IMR-90 (cell line): Measurements from ENCODE around the gene RARRES1. TPM values are rescaled to one million over a fixed set of nuclear protein-coding genes. Genes with fewer than 3 reads are reported as not detected.

ENCODE experiments used
- ATAC-seq: fragments of 200-7000 bp; cut with Tn5 transposase; 2 replicates; pipeline ENCODE4 v1.9.1; 2020; ENCODE audit warnings: low read depth, mild to moderate bottlenecking, moderate library complexity
- BruUV-seq: library from RNA; stranded (reverse); fragments of 400-500 nt; replicated peaks from 2 replicates; lab custom pipeline; 2021; lab: Mats Ljungman, UMichigan
- CTCF ChIA-PET: fragments of 300-600 bp; formaldehyde crosslinking; extraction: SDS; loops from one replicate; lab custom pipeline; 2021; ENCODE audit warnings: antibody characterized with exemption; lab: Yijun Ruan, JAX
- POLR2A ChIA-PET: fragments of 300-600 bp; sonication (Branson Sonifier 250); formaldehyde crosslinking; loops from one replicate; lab custom pipeline; 2022; ENCODE audit warnings: antibody characterized with exemption; ENCODE audit not compliant: unreplicated experiment; lab: Charles Lee
- DNase-seq: peaks from one replicate; pipeline ENCODE4 v3.0.0; 2013
- H2AFZ ChIP-seq: replicated peaks from 2 replicates; pipeline ENCODE3; 2013; ENCODE audit warnings: low read length, mild to moderate bottlenecking; ENCODE audit not compliant: poor library complexity
- H2AK5ac ChIP-seq: 2 replicates; pipeline ENCODE4 v1.6.1; 2013; ENCODE audit warnings: low read depth, low read length, inconsistent platforms
- H2AK9ac ChIP-seq: replicated peaks from 2 replicates; pipeline ENCODE3; 2013; ENCODE audit warnings: mild to moderate bottlenecking, low read depth, low read length, moderate library complexity; ENCODE audit not compliant: poor library complexity
- H2BK120ac ChIP-seq: 2 replicates; pipeline ENCODE4 v1.6.1; 2013; ENCODE audit warnings: low read depth, low read length, inconsistent platforms
- H2BK15ac ChIP-seq: 3 replicates; pipeline ENCODE4 v1.6.1; 2013; ENCODE audit warnings: low read depth, low read length, inconsistent platforms
- H2BK20ac ChIP-seq: 2 replicates; pipeline ENCODE4 v1.6.1; 2013; ENCODE audit warnings: low read depth, mild to moderate bottlenecking, inconsistent platforms, low read length, moderate library complexity
- H2BK5ac ChIP-seq: 2 replicates; pipeline ENCODE4 v1.6.1; 2013; ENCODE audit warnings: mild to moderate bottlenecking, low read depth, low read length, inconsistent platforms; ENCODE audit not compliant: poor library complexity, severe bottlenecking
- H3K14ac ChIP-seq: replicated peaks from 2 replicates; pipeline ENCODE4 v1.6.1; 2013; ENCODE audit warnings: low read depth, low read length, inconsistent platforms
- H3K18ac ChIP-seq: 2 replicates; pipeline ENCODE4 v1.6.1; 2013; ENCODE audit warnings: low read depth, low read length, control low read depth
- H3K23ac ChIP-seq: 2 replicates; pipeline ENCODE4 v1.6.1; 2013; ENCODE audit warnings: low read depth, low read length, inconsistent platforms
- H3K27ac ChIP-seq: 2 replicates; pipeline ENCODE4 v1.5.1; 2013; ENCODE audit warnings: mild to moderate bottlenecking, control low read depth, low read length; ENCODE audit not compliant: insufficient read depth
- H3K27me3 ChIP-seq: 2 replicates; pipeline ENCODE4 v1.6.1; 2013; ENCODE audit warnings: low read length; ENCODE audit not compliant: control insufficient read depth, insufficient read depth
- H3K36me3 ChIP-seq: 2 replicates; pipeline ENCODE4 v1.6.1; 2013; ENCODE audit warnings: low read length, mixed read lengths; ENCODE audit not compliant: control insufficient read depth, insufficient read depth
- H3K4ac ChIP-seq: 2 replicates; pipeline ENCODE4 v1.6.1; 2013; ENCODE audit warnings: low read depth, low read length, inconsistent platforms
- H3K4me1 ChIP-seq: 2 replicates; pipeline ENCODE4 v1.6.1; 2013; ENCODE audit warnings: low read length, mixed read lengths; ENCODE audit not compliant: control insufficient read depth, insufficient read depth
- H3K4me2 ChIP-seq: 2 replicates; pipeline ENCODE4 v1.6.1; 2013; ENCODE audit warnings: low read depth, mild to moderate bottlenecking, control low read depth, low read length, moderate library complexity
- H3K4me3 ChIP-seq: 2 replicates; pipeline ENCODE4 v1.5.1; 2013; ENCODE audit warnings: low read depth, mild to moderate bottlenecking, control low read depth, low read length, moderate library complexity; ENCODE audit not compliant: insufficient read depth
- H3K56ac ChIP-seq: 2 replicates; pipeline ENCODE4 v1.6.1; 2013; ENCODE audit warnings: low read length, inconsistent platforms; ENCODE audit not compliant: insufficient read depth; ENCODE audit errors: extremely low read depth
- H3K79me1 ChIP-seq, 2 experiments: 2 replicates each; pipeline ENCODE4 v1.6.1; 2013; ENCODE audit warnings: low read length in 2 of 2, inconsistent platforms in 1 of 2, low read depth in 1 of 2
- H3K9ac ChIP-seq: 2 replicates; pipeline ENCODE4 v1.6.1; 2013; ENCODE audit warnings: low read depth, low read length, control low read depth
- H3K9me1 ChIP-seq: 2 replicates; pipeline ENCODE4 v1.6.1; 2013; ENCODE audit warnings: low read length, inconsistent platforms; ENCODE audit not compliant: insufficient read depth
- H3K9me3 ChIP-seq: 2 replicates; pipeline ENCODE4 v1.6.1; 2013; ENCODE audit warnings: low read length; ENCODE audit not compliant: control insufficient read depth, insufficient read depth
- H4K20me1 ChIP-seq: 2 replicates; pipeline ENCODE4 v1.6.1; 2013; ENCODE audit warnings: low read length, inconsistent platforms; ENCODE audit not compliant: insufficient read depth
- H4K5ac ChIP-seq: 2 replicates; pipeline ENCODE4 v1.6.1; 2013; ENCODE audit warnings: mild to moderate bottlenecking, low read depth, low read length, control low read depth
- H4K8ac ChIP-seq, 2 experiments: 2 replicates each; pipeline ENCODE4 v1.6.1; 2013; ENCODE audit warnings: low read depth in 2 of 2, low read length in 2 of 2, control low read depth in 1 of 2, inconsistent platforms in 1 of 2
- H4K91ac ChIP-seq: 2 replicates; pipeline ENCODE4 v1.6.1; 2013; ENCODE audit warnings: low read depth, low read length, inconsistent platforms; ENCODE audit not compliant: insufficient read depth
- BHLHE40 ChIP-seq: fragments of 150-350 bp; IDR thresholded peaks from 2 replicates; pipeline ENCODE4 v1.6.1; 2016; ENCODE audit warnings: mild to moderate bottlenecking, low read depth, low read length
- CHD1 ChIP-seq: IDR thresholded peaks from 2 replicates; pipeline ENCODE4 v1.6.1; 2012; ENCODE audit warnings: low read depth, low read length, improper control_type of control experiment
- FOS ChIP-seq: fragments of 150-350 bp; IDR thresholded peaks from 2 replicates; pipeline ENCODE4 v1.6.1; 2016; ENCODE audit warnings: low read depth, low read length
- MAFK ChIP-seq: IDR thresholded peaks from 2 replicates; pipeline ENCODE4 v1.6.1; 2012; ENCODE audit warnings: low read depth, low read length, improper control_type of control experiment
- MAZ ChIP-seq: IDR thresholded peaks from 2 replicates; pipeline ENCODE4 v1.6.1; 2012; ENCODE audit warnings: low read depth, mild to moderate bottlenecking, low read length, improper control_type of control experiment, moderate library complexity, borderline replicate concordance
- POLR2A ChIP-seq: IDR thresholded peaks from 2 replicates; pipeline ENCODE4 v1.6.1; 2012; ENCODE audit warnings: mild to moderate bottlenecking, low read depth, low read length
- RFX5 ChIP-seq: IDR thresholded peaks from 2 replicates; pipeline ENCODE4 v1.8.0; 2012; ENCODE audit warnings: low read depth, mild to moderate bottlenecking, low read length, moderate library complexity
- SMC3 ChIP-seq: fragments of 150-350 bp; IDR thresholded peaks from 2 replicates; pipeline ENCODE4 v1.6.1; 2016; ENCODE audit warnings: low read depth, mild to moderate bottlenecking, antibody characterized with exemption, low read length, moderate library complexity
- WGBS, 2 experiments: methylation state at CpG; one replicate each; pipeline versions ENCODE4 v1.1.5 to v1.1.7; 2013; ENCODE audit warnings: missing lambda C conversion rate in 2 of 2; ENCODE audit not compliant: insufficient read length in 1 of 2; ENCODE audit errors: extremely low coverage in 2 of 2; 5-methylcytosine and 5-hydroxymethylcytosine counted together
- dilution Hi-C: fragments of 300-500 bp; cut with HindIII; formaldehyde crosslinking; loops from one replicate; pipeline ENCODE4 v1.14.3; 2018; ENCODE audit warnings: low sequenced_read_pairs; ENCODE audit not compliant: unreplicated experiment
- in situ Hi-C: fragments of 300-500 bp; cut with MboI; formaldehyde crosslinking; loops from 3 replicates; pipeline ENCODE4 v1.14.3; 2019; ENCODE audit warnings: low sequenced_read_pairs, inconsistent platforms, mixed read lengths
- intact Hi-C: fragments of 100-400 bp; cut with micrococcal nuclease; formaldehyde crosslinking; loops from 2 replicates; pipeline ENCODE4 v1.10.0; 2022
- polyA plus RNA-seq, 3 experiments: library from polyadenylated mRNA; depleted of rRNA; stranded (reverse); fragments of >200 nt; gene quantifications; 2 replicates each; pipeline ENCODE4 v1.2.3, GENCODE V29; 2012; ENCODE audit warnings: low replicate concordance in 1 of 3
- total RNA-seq: library from RNA; depleted of rRNA; stranded (reverse); fragments of >200 nt; gene quantifications from 2 replicates; pipeline ENCODE4 v1.2.3, GENCODE V29; 2012
- TF ChIP-seq, protein P1 (sequence below): conservative IDR thresholded peaks from 2 replicates; pipeline ENCODE4 v1.5.1; 2012; ENCODE audit warnings: mild to moderate bottlenecking, low read depth, low read length, improper control_type of control experiment
- TF ChIP-seq, protein P2 (sequence below): fragments of 150-350 bp; IDR thresholded peaks from 2 replicates; pipeline ENCODE4 v1.6.1; 2016; ENCODE audit warnings: low read depth, mild to moderate bottlenecking, low read length, moderate library complexity, borderline replicate concordance

Gene RARRES1
- total and polyA plus RNA-seq, 2 of the 4 experiments (the other 2 are of a cell fraction), result 0.90 to 3.0 TPM

DNA sequence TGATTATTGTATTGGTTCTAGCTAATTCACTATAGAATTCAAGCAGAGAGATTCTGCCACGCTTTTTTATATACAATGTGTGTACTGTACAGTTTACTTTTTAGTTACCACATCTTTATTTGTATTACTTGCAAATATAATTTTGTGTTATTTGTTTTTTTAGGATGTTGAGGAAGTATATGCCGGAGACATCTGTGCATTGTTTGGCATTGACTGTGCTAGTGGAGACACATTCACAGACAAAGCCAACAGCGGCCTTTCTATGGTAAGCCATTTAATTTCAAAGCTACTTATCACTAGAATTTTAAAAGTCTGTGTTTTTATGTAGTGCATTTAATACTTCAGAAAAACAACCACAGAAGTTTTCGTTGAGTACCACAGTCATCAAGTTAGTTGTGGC lies 71.5 kb downstream of the RARRES1 start:
- H4K5ac ChIP-seq, result no peak overlapping the region
- H3K27me3 ChIP-seq, result no peaks in the 10 kb centered on the region
- no peak overlapping the region for H2AK9ac ChIP-seq
- in situ Hi-C loops (loop anchor here (5.0 kb wide), 2 partner anchors 62 to 132 kb away; no protein-coding TSS in a partner anchor), dilution Hi-C loops (no loop called here), intact Hi-C loops (loop anchor here (10.0 kb wide), 1 partner anchor 594 kb away; no protein-coding TSS in a partner anchor)
- BruUV-seq, result no TSS peak
- peaks cover 6 to 8% of the 10 kb centered on the region in 2 experiments; a peak in 1 of 4 replicates for H3K79me1 ChIP-seq
- ChIA-PET CTCF (interaction anchor here (0.6 to 3.8 kb wide), 6 partner anchors 12 to 133 kb away, joined by 3 to 69 read pairs (median 7); partner anchors contain the start of genes GFM1 and LXN), POLR2A (no interaction called here)
- TF ChIP-seq MAFK (no peak), FOS (no peak), POLR2A (no peak), BHLHE40 (no peak), SMC3 (no peak), MAZ (no peak), RFX5 (no peak), CHD1 (no peak)
- TF ChIP-seq, protein P1, sequence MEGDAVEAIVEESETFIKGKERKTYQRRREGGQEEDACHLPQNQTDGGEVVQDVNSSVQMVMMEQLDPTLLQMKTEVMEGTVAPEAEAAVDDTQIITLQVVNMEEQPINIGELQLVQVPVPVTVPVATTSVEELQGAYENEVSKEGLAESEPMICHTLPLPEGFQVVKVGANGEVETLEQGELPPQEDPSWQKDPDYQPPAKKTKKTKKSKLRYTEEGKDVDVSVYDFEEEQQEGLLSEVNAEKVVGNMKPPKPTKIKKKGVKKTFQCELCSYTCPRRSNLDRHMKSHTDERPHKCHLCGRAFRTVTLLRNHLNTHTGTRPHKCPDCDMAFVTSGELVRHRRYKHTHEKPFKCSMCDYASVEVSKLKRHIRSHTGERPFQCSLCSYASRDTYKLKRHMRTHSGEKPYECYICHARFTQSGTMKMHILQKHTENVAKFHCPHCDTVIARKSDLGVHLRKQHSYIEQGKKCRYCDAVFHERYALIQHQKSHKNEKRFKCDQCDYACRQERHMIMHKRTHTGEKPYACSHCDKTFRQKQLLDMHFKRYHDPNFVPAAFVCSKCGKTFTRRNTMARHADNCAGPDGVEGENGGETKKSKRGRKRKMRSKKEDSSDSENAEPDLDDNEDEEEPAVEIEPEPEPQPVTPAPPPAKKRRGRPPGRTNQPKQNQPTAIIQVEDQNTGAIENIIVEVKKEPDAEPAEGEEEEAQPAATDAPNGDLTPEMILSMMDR, result no peak
- TF ChIP-seq, protein P2, sequence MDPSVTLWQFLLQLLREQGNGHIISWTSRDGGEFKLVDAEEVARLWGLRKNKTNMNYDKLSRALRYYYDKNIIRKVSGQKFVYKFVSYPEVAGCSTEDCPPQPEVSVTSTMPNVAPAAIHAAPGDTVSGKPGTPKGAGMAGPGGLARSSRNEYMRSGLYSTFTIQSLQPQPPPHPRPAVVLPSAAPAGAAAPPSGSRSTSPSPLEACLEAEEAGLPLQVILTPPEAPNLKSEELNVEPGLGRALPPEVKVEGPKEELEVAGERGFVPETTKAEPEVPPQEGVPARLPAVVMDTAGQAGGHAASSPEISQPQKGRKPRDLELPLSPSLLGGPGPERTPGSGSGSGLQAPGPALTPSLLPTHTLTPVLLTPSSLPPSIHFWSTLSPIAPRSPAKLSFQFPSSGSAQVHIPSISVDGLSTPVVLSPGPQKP, result no peak
- no peak overlapping the region for H2BK120ac ChIP-seq
- WGBS, 2 experiments, result no CpG with 5 or more reads among the region's 4 CpGs
- no peak overlapping the region for H4K8ac ChIP-seq
- no peak overlapping the region for H4K91ac ChIP-seq
- H3K4me2 ChIP-seq, result no peak overlapping the region
- no peak overlapping the region for H2AK5ac ChIP-seq
- no peak overlapping the region for H2BK15ac ChIP-seq
- ATAC-seq (no peak; the same call in 1 of the 2 replicates), DNase-seq (peak; percentile 24)
- H3K23ac ChIP-seq, result no peak overlapping the region
- H4K20me1 ChIP-seq, result no peaks in the 10 kb centered on the region
- H2AFZ ChIP-seq, result no peak overlapping the region
- H3K56ac ChIP-seq, result no peak overlapping the region
- H3K9ac ChIP-seq, result no peak overlapping the region
- no peaks in the 10 kb centered on the region for H3K9me1 ChIP-seq
- no peak overlapping the region for H2BK5ac ChIP-seq
- H3K4me3 ChIP-seq, result no peak overlapping the region
- H2BK20ac ChIP-seq, result no peak overlapping the region
- H3K36me3 ChIP-seq, result peaks cover 26% of the 10 kb centered on the region
- H3K27ac ChIP-seq, result no peak overlapping the region
- no peaks in the 10 kb centered on the region for H3K9me3 ChIP-seq
- no peaks in the 10 kb centered on the region for H3K4me1 ChIP-seq
- H3K4ac ChIP-seq, result no peak overlapping the region
- no peak overlapping the region for H3K18ac ChIP-seq
- H3K14ac ChIP-seq, result no peak overlapping the region
